ENCODE data around the gene ANAPC2.

The ANAPC2 gene

DNA sequence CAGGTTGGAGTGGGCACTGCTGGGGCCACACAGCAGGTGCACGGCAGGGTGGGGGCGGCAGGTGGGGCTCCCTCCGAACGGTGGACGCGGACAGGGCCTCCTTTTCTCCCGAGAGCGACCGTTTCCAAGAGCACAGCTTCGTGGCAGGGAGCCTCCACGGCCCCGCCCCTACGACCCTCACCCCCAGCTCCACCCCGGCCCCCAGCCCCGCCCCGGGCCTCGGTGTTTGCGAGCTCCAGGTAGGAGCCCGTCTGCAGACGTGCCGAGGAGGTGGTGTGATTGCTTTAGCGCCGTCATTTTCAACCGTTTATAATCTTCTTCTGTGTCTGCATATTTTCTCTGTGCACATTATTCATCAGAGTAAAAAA lies 40.6 kb downstream of the ANAPC2 start:
- Histone ChIP-seq H3K27ac (ENCODE audit: low read length) (no peak overlapping the region), H2AFZ (ENCODE audit: low read depth, low read length) (no peak overlapping the region), H3K9me3 (ENCODE audit: insufficient read depth, low read length) (no peaks in the 10 kb centered on the region), H3K4me1 (ENCODE audit: low read length) (peaks cover 21% of the 10 kb centered on the region), H3K27me3 (ENCODE audit: low read depth, low read length) (0 out of 2 replicates have a peak, but pooled peaks cover 5% of the 10 kb centered on the region), H3K4me2 (ENCODE audit: low read length) (no peak overlapping the region), H3K79me2 (ENCODE audit: low read length) (no peaks in the 10 kb centered on the region), H3K4me3 (ENCODE audit: low read length) (no peak overlapping the region), H4K20me1 (ENCODE audit: insufficient read depth, low read length) (no peaks in the 10 kb centered on the region), H3K9ac (ENCODE audit: low read length) (no peak overlapping the region), H3K36me3 (replicated peaks; ENCODE audit: low read depth, low read length) (no peaks in the 10 kb centered on the region)
- no peak for TF ChIP-seq EZH2phosphoT487 (IDR thresholded peaks at IDR 0.05; ENCODE audit: low read depth)
- TF ChIP-seq CTCF (IDR thresholded peaks at IDR 0.05; ENCODE audit: low read depth, low read length), result no peak

DNA sequence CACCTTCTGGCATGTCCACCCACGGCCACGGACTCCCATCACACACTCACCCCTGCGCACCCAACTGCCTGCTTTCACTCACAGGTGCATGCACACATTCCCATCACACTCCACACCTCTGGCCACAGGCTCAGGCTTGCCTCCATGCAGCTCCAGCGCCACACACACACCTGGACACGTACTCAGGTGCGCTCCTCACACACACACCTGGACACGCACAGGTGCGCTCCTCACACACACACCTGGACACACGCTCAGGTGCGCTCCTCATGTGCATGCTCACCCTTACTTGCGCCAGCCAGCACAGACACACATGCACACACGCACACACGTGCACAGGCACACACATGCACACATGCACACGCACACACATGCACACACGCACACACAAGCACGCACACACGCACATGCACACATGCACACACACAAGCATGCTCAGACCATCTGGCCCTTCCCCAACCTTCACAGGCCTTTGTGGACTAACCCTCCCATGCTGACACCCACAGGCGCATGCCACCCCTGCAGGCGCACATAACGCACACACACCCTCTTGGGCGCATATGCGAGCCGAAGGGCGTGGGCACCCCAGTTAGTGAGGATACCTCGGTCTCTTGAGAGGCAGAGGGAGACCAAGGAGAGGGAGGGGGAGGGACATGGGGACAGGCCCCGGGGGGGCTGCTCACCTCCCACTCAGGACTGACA lies 41.1 kb downstream of the ANAPC2 start:
- Histone ChIP-seq H3K27ac (ENCODE audit: low read length) (no peak overlapping the region), H3K27me3 (ENCODE audit: low read depth, low read length) (0 out of 2 replicates have a peak, but pooled peaks cover 10% of the 10 kb centered on the region), H3K9me3 (ENCODE audit: insufficient read depth, low read length) (no peaks in the 10 kb centered on the region), H3K4me2 (ENCODE audit: low read length) (no peak overlapping the region), H3K9ac (ENCODE audit: low read length) (no peak overlapping the region), H3K4me1 (ENCODE audit: low read length) (peaks cover 21% of the 10 kb centered on the region), H4K20me1 (ENCODE audit: insufficient read depth, low read length) (no peaks in the 10 kb centered on the region), H2AFZ (ENCODE audit: low read depth, low read length) (no peak overlapping the region), H3K36me3 (replicated peaks; ENCODE audit: low read depth, low read length) (no peaks in the 10 kb centered on the region), H3K79me2 (ENCODE audit: low read length) (no peaks in the 10 kb centered on the region), H3K4me3 (ENCODE audit: low read length) (no peak overlapping the region)
- TF ChIP-seq EZH2phosphoT487 (IDR thresholded peaks at IDR 0.05; ENCODE audit: low read depth) (no peak), CTCF (IDR thresholded peaks at IDR 0.05; ENCODE audit: low read depth, low read length) (no peak)

DNA sequence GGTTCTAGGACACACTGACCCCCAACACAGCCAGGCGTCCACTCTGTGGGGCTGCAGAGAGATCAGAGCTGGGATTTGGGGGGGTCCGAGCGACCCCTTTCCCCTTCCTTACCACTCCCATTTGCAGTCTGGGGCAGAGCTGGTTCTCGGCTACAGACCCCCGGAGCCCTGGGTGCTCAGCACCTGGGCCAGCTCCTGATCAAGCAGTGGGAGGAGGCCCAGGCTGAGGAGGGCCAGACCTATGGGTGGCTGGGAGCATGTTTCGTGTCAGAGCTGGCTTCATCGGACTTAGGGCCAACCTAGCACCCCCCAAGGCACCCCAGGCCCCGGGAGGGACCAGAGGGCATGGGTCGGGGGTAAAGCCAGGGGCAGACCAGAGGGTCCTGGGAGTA lies 41.8 kb downstream of the ANAPC2 start:
- no peak overlapping the region for H2AFZ ChIP-seq (ENCODE audit: low read depth, low read length)
- H3K9ac ChIP-seq (ENCODE audit: low read length), result no peak overlapping the region
- H3K27ac ChIP-seq (ENCODE audit: low read length), result no peak overlapping the region
- peaks cover 14% of the 10 kb centered on the region for H3K4me1 ChIP-seq (ENCODE audit: low read length)
- no peaks in the 10 kb centered on the region for H3K79me2 ChIP-seq (ENCODE audit: low read length)
- H3K36me3 ChIP-seq (replicated peaks; ENCODE audit: low read depth, low read length), result no peaks in the 10 kb centered on the region
- H4K20me1 ChIP-seq (ENCODE audit: insufficient read depth, low read length), result no peaks in the 10 kb centered on the region
- 0 out of 2 replicates have a peak, but pooled peaks cover 12% of the 10 kb centered on the region for H3K27me3 ChIP-seq (ENCODE audit: low read depth, low read length)
- no peaks in the 10 kb centered on the region for H3K9me3 ChIP-seq (ENCODE audit: insufficient read depth, low read length)
- no peak overlapping the region for H3K4me3 ChIP-seq (ENCODE audit: low read length)
- TF ChIP-seq CTCF (IDR thresholded peaks at IDR 0.05; ENCODE audit: low read depth, low read length), result no peak
- TF ChIP-seq EZH2phosphoT487 (IDR thresholded peaks at IDR 0.05; ENCODE audit: low read depth), result no peak
- H3K4me2 ChIP-seq (ENCODE audit: low read length), result no peak overlapping the region

DNA sequence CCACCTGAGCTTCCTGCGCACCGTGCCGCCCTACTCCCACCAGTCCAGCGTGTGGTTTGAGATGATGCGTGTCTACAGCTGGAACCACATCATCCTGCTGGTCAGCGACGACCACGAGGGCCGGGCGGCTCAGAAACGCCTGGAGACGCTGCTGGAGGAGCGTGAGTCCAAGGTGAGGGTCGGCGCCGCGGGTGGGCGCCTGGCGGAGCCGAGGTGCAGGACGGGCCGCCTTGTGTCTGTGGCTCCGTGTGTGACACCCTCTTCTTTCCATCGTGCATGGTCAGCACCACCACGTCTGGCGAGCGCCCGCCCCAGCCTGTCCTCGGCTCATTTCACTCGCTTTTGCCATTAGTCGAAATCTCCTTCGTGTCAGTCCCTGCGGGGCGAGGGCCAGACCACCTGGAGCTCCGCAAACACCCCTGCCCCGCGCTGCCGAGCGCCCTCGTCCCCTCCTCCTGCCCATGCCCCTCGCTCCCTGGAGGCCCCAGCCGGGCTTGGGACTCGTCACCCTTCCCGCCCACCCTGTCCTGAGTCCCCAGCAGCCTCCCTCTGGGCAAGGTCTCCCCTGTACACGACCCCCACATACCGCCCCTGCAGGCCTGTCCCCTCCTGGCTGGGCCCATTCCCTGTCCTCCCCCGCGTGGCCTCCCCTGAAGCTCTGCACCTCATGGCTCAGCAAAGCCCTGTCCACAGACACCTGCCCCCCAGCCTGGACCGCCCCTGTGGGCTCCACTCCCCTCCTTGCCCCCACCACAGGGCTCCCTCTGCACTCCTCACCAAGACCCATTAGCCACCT lies 42.4 kb downstream of the ANAPC2 start:
- Histone ChIP-seq H3K4me2 (ENCODE audit: low read length) (no peak overlapping the region), H3K4me3 (ENCODE audit: low read length) (no peak overlapping the region), H3K36me3 (replicated peaks; ENCODE audit: low read depth, low read length) (no peaks in the 10 kb centered on the region), H4K20me1 (ENCODE audit: insufficient read depth, low read length) (no peaks in the 10 kb centered on the region), H3K27ac (ENCODE audit: low read length) (no peak overlapping the region), H3K4me1 (ENCODE audit: low read length) (peaks cover 11% of the 10 kb centered on the region), H3K9ac (ENCODE audit: low read length) (no peak overlapping the region), H3K79me2 (ENCODE audit: low read length) (no peaks in the 10 kb centered on the region), H3K9me3 (ENCODE audit: insufficient read depth, low read length) (no peaks in the 10 kb centered on the region), H2AFZ (ENCODE audit: low read depth, low read length) (no peak overlapping the region), H3K27me3 (ENCODE audit: low read depth, low read length) (0 out of 2 replicates have a peak, but pooled peaks cover 13% of the 10 kb centered on the region)
- TF ChIP-seq CTCF (IDR thresholded peaks at IDR 0.05; ENCODE audit: low read depth, low read length), result no peak
- no peak for TF ChIP-seq EZH2phosphoT487 (IDR thresholded peaks at IDR 0.05; ENCODE audit: low read depth)

Measured in OCI-LY3 (cell line).